Mesenchymal stem cell (in vitro differentiated cells and primary cell): Measurements from ENCODE around the gene HDAC4.

Experiments used
- DNase-seq: peaks from one replicate; pipeline ENCODE4 v3.0.0-alpha.2; 2013
- H2AFZ ChIP-seq: one replicate; pipeline ENCODE4 v1.6.1; 2013; ENCODE audit warnings: low read depth, mild to moderate bottlenecking, control low read depth, inconsistent platforms, low read length, moderate library complexity
- H2AK5ac ChIP-seq: 2 replicates; pipeline ENCODE4 v1.6.1; 2013; ENCODE audit warnings: low read length, moderate library complexity, mild to moderate bottlenecking, inconsistent platforms; ENCODE audit not compliant: severe bottlenecking
- H2BK120ac ChIP-seq: one replicate; pipeline ENCODE4 v1.6.1; 2013; ENCODE audit warnings: low read depth, mild to moderate bottlenecking, inconsistent platforms, low read length, moderate library complexity
- H2BK12ac ChIP-seq, 2 experiments: one replicate each; pipeline ENCODE4 v1.6.1; 2013; ENCODE audit warnings: inconsistent platforms in 2 of 2, low read length in 2 of 2, mild to moderate bottlenecking in 2 of 2, moderate library complexity in 2 of 2, control low read depth in 1 of 2
- H2BK15ac ChIP-seq: one replicate; pipeline ENCODE4 v1.6.1; 2013; ENCODE audit warnings: mild to moderate bottlenecking, low read depth, inconsistent platforms; ENCODE audit not compliant: poor library complexity, severe bottlenecking
- H2BK5ac ChIP-seq: 2 replicates; pipeline ENCODE4 v1.6.1; 2013; ENCODE audit warnings: low read depth, mild to moderate bottlenecking, low read length, control low read depth, inconsistent platforms; ENCODE audit not compliant: poor library complexity, severe bottlenecking
- H3K14ac ChIP-seq, 2 experiments: one replicate each; pipeline ENCODE4 v1.6.1; 2013; ENCODE audit warnings: inconsistent platforms in 2 of 2, low read length in 2 of 2, control low read depth in 1 of 2, mild to moderate bottlenecking in 1 of 2, moderate library complexity in 1 of 2
- H3K18ac ChIP-seq, 2 experiments: one replicate each; pipeline ENCODE4 v1.6.1; 2013; ENCODE audit warnings: inconsistent platforms in 2 of 2, low read length in 2 of 2, control low read depth in 1 of 2, low read depth in 1 of 2, mild to moderate bottlenecking in 1 of 2
- H3K23ac ChIP-seq, 2 experiments: one replicate each; pipeline ENCODE4 v1.6.1; 2013; ENCODE audit warnings: inconsistent platforms in 2 of 2, low read length in 2 of 2, mild to moderate bottlenecking in 2 of 2, moderate library complexity in 2 of 2, control low read depth in 1 of 2
- H3K27ac ChIP-seq: 2 replicates; pipeline ENCODE4 v1.5.1; 2013; ENCODE audit warnings: mild to moderate bottlenecking, moderate library complexity, low read length, control low read depth, inconsistent platforms; ENCODE audit not compliant: poor library complexity, severe bottlenecking
- H3K27me3 ChIP-seq, 2 experiments: 2 replicates each; pipeline versions ENCODE4 v1.6.1 to v1.7.0; 2013; ENCODE audit warnings: low read length in 2 of 2, mild to moderate bottlenecking in 2 of 2, moderate library complexity in 2 of 2, control low read depth in 1 of 2, inconsistent platforms in 1 of 2; ENCODE audit not compliant: control insufficient read depth in 1 of 2, insufficient read depth in 1 of 2
- H3K36me3 ChIP-seq, 2 experiments: 2 replicates each; pipeline versions ENCODE4 v1.6.1 to v1.7.0; 2013; ENCODE audit warnings: low read length in 2 of 2, control low read depth in 1 of 2, inconsistent platforms in 1 of 2, low read depth in 1 of 2, mild to moderate bottlenecking in 1 of 2; ENCODE audit not compliant: insufficient read depth in 2 of 2, control insufficient read depth in 1 of 2
- H3K4ac ChIP-seq, 2 experiments: one replicate each; pipeline ENCODE4 v1.6.1; 2013; ENCODE audit warnings: inconsistent platforms in 2 of 2, low read length in 2 of 2, mild to moderate bottlenecking in 2 of 2, moderate library complexity in 2 of 2, control low read depth in 1 of 2, low read depth in 1 of 2
- H3K4me1 ChIP-seq: 2 replicates; pipeline ENCODE4 v1.6.1; 2013; ENCODE audit warnings: low read depth, low read length, control low read depth; ENCODE audit not compliant: control insufficient read depth, insufficient read depth
- H3K4me2 ChIP-seq: 2 replicates; pipeline ENCODE4 v1.6.1; 2013; ENCODE audit warnings: low read length, mild to moderate bottlenecking, inconsistent platforms; ENCODE audit not compliant: poor library complexity, severe bottlenecking
- H3K4me3 ChIP-seq, 2 experiments: 2 replicates each; pipeline versions ENCODE4 v1.5.1 to v1.7.0; 2013; ENCODE audit warnings: low read length in 2 of 2, mild to moderate bottlenecking in 2 of 2, control low read depth in 1 of 2, low read depth in 1 of 2; ENCODE audit not compliant: insufficient read depth in 1 of 2
- H3K79me1 ChIP-seq: replicated peaks from 2 replicates; pipeline ENCODE4 v1.6.1; 2013; ENCODE audit warnings: mild to moderate bottlenecking, control low read depth, low read length, inconsistent platforms; ENCODE audit not compliant: poor library complexity, severe bottlenecking
- H3K9ac ChIP-seq: 2 replicates; pipeline ENCODE4 v1.7.0; 2013; ENCODE audit warnings: mild to moderate bottlenecking, low read length, moderate library complexity
- H3K9me3 ChIP-seq: 2 replicates; pipeline ENCODE4 v1.7.0; 2013; ENCODE audit warnings: mild to moderate bottlenecking, low read length; ENCODE audit not compliant: control insufficient read depth
- H4K8ac ChIP-seq: one replicate; pipeline ENCODE4 v1.6.1; 2013; ENCODE audit warnings: inconsistent platforms, mild to moderate bottlenecking, low read length, moderate library complexity
- H4K91ac ChIP-seq: one replicate; pipeline ENCODE4 v1.6.1; 2013; ENCODE audit warnings: mild to moderate bottlenecking, low read length, inconsistent platforms
- WGBS: methylation state at CpG from one replicate; pipeline ENCODE4 v1.1.7; 2013; ENCODE audit warnings: mixed read lengths; 5-methylcytosine and 5-hydroxymethylcytosine counted together

HDAC4 gene

GRCh38 chr2:239025096-239025801 is 375.6 kb downstream of the HDAC4 start:
- WGBS: 84% methylated on average over 16 of the region's 20 CpGs
- no peak overlapping the region for H2BK120ac ChIP-seq
- H3K79me1 ChIP-seq: no peaks in the 10 kb centered on the region

GRCh38 chr2:239024226-239024625 is 376.6 kb downstream of the HDAC4 start:
- H3K79me1 ChIP-seq: no peaks in the 10 kb centered on the region
- H3K14ac ChIP-seq: no peak overlapping the region
- no peak overlapping the region for H2BK12ac ChIP-seq
- H3K4me2 ChIP-seq: no peak overlapping the region
- no peak overlapping the region for H2AK5ac ChIP-seq
- H3K18ac ChIP-seq: no peak overlapping the region
- no peak overlapping the region for H3K23ac ChIP-seq
- H2AFZ ChIP-seq: no peak overlapping the region
- H3K4me3 ChIP-seq: no peak overlapping the region
- WGBS: 86% methylated on average over 7 of the region's 7 CpGs
- no peak overlapping the region for H3K9ac ChIP-seq
- no peak overlapping the region for H3K27ac ChIP-seq
- no peak overlapping the region for H2BK15ac ChIP-seq
- no peak overlapping the region for H4K91ac ChIP-seq
- no peak overlapping the region for H3K4ac ChIP-seq
- H3K4me1 ChIP-seq: peaks cover 8% of the 10 kb centered on the region
- peaks cover 0 to 5% of the 10 kb centered on the region in 2 experiments for H3K36me3 ChIP-seq
- H4K8ac ChIP-seq: no peak overlapping the region
- DNase-seq: no peak
- H2BK5ac ChIP-seq: no peak overlapping the region
- H2BK120ac ChIP-seq: no peak overlapping the region
- no peaks in the 10 kb centered on the region for H3K9me3 ChIP-seq
- H3K27me3 ChIP-seq: peaks cover 13 to 30% of the 10 kb centered on the region in 2 experiments

More at GRCh38 chr2:239025096-239025801, 375.6 kb downstream of the HDAC4 start:
- DNase-seq: peak; percentile 2
- H3K27me3 ChIP-seq: peaks cover 4 to 34% of the 10 kb centered on the region in 2 experiments
- H3K4me2 ChIP-seq: no peak overlapping the region
- H3K4ac ChIP-seq: no peak overlapping the region
- peak overlapping the region; percentile 27 for H3K9ac ChIP-seq
- no peak overlapping the region for H3K14ac ChIP-seq
- H2BK5ac ChIP-seq: no peak overlapping the region
- no peak overlapping the region for H4K91ac ChIP-seq
- no peak overlapping the region for H3K27ac ChIP-seq
- H3K36me3 ChIP-seq: peaks cover 0 to 5% of the 10 kb centered on the region in 2 experiments
- no peak overlapping the region for H3K23ac ChIP-seq
- no peaks in the 10 kb centered on the region for H3K9me3 ChIP-seq
- H2BK15ac ChIP-seq: no peak overlapping the region
- no peak overlapping the region for H2BK12ac ChIP-seq
- no peak overlapping the region for H2AK5ac ChIP-seq
- H3K4me3 ChIP-seq: peak overlapping the region; percentile 3 to 23
- no peak overlapping the region for H3K18ac ChIP-seq
- H4K8ac ChIP-seq: no peak overlapping the region
- peaks cover 8% of the 10 kb centered on the region for H3K4me1 ChIP-seq
- H2AFZ ChIP-seq: no peak overlapping the region

GRCh38 chr2:239022437-239023260 is 378.2 kb downstream of the HDAC4 start:
- Histone ChIP-seq H3K23ac (no peak overlapping the region), H3K4me1 (peaks cover 8% of the 10 kb centered on the region), H3K4me2 (no peak overlapping the region), H3K18ac (no peak overlapping the region), H3K27me3 (peaks cover 19 to 27% of the 10 kb centered on the region in 2 experiments), H2BK15ac (no peak overlapping the region), H4K8ac (no peak overlapping the region), H3K36me3 (peaks cover 0 to 3% of the 10 kb centered on the region in 2 experiments), H3K4me3 (no peak overlapping the region), H2AFZ (no peak overlapping the region), H3K4ac (no peak overlapping the region), H3K9ac (no peak overlapping the region), H2BK120ac (no peak overlapping the region), H4K91ac (no peak overlapping the region), H2BK5ac (no peak overlapping the region), H3K14ac (no peak overlapping the region), H3K79me1 (no peaks in the 10 kb centered on the region), H2BK12ac (no peak overlapping the region), H3K9me3 (no peaks in the 10 kb centered on the region), H2AK5ac (no peak overlapping the region), H3K27ac (no peak overlapping the region)
- 85% methylated on average over 14 of the region's 16 CpGs for WGBS
- no peak for DNase-seq
